Measurements from ENCODE around the gene MAP4K5. TPM values are rescaled to one million over a fixed set of nuclear protein-coding genes. Genes with fewer than 3 reads are reported as not detected.
A peak's percentile ranks its signal among the peaks of the same experiment; 100 is the strongest.

The MAP4K5 gene
- total and polyA plus RNA-seq, 4 donors: 7.7 to 47.1 (median 19.3) TPM

- H3K4me3 ChIP-seq (ENCODE audit: low read depth in 1 of 3, low read length in 3 of 3): no peak overlapping the region
- WGBS: 74% methylated on average over 1 of the region's 1 CpG
- no peak for DNase-seq (ENCODE audit: low spot score)
- peaks cover 0 to 13% (median 2%) of the 10 kb centered on the region in 4 donors for H3K27me3 ChIP-seq (ENCODE audit: control insufficient read depth in 4 of 4, insufficient read depth in 4 of 4, low read length in 3 of 4)
- no peaks in the 10 kb centered on the region for H3K36me3 ChIP-seq (ENCODE audit: control insufficient read depth in 4 of 4, insufficient read depth in 3 of 4, low read depth in 1 of 4, low read length in 3 of 4)
- H3K4me1 ChIP-seq (ENCODE audit: control insufficient read depth in 4 of 4, insufficient read depth in 4 of 4, low read length in 3 of 4): peaks cover 6 to 15% (median 9%) of the 10 kb centered on the region in 4 donors
- H3K27ac ChIP-seq (ENCODE audit: low read depth in 1 of 2, low read length in 2 of 2): no peak overlapping the region
- TF ChIP-seq JUND (IDR thresholded peaks at IDR 0.05): no peak
- TF ChIP-seq RAD21 (IDR thresholded peaks at IDR 0.05): no peak
- TF ChIP-seq HNF4A (conservative IDR thresholded peaks at IDR 0.05): no peak
- TF ChIP-seq FOXA2 (IDR thresholded peaks at IDR 0.05): no peak
- TF ChIP-seq FOXA1 (IDR thresholded peaks at IDR 0.05): no peak
- no peak for TF ChIP-seq TAF1 (conservative IDR thresholded peaks at IDR 0.05)
- TF ChIP-seq RXRA (IDR thresholded peaks at IDR 0.05): no peak
- TF ChIP-seq GABPA (IDR thresholded peaks at IDR 0.05 in 1 of 2, conservative IDR thresholded peaks at IDR 0.05 in 1 of 2): no peak
- no peak for TF ChIP-seq ZBTB33 (IDR thresholded peaks at IDR 0.05)
- no peak for TF ChIP-seq MAX (IDR thresholded peaks at IDR 0.05)
- TF ChIP-seq YY1 (IDR thresholded peaks at IDR 0.05): no peak
- no peaks in the 10 kb centered on the region for H3K9me3 ChIP-seq (ENCODE audit: control insufficient read depth in 4 of 4, low read length in 3 of 4)
- H3K9ac ChIP-seq (ENCODE audit: low read depth in 1 of 2, low read length in 2 of 2): no peak overlapping the region
Measured at GRCh38 chr14:50562841-50563240, 30.5 kb upstream of the MAP4K5 start.

GRCh38 chr14:50560931-50561285 is 28.5 kb upstream of the MAP4K5 start:
- WGBS: 10% methylated on average over 21 of the region's 21 CpGs
- TF ChIP-seq ATF3 (IDR thresholded peaks at IDR 0.05) (no peak), ZBTB33 (IDR thresholded peaks at IDR 0.05) (no peak), HNF4G (IDR thresholded peaks at IDR 0.05) (no peak), YY1 (IDR thresholded peaks at IDR 0.05) (no peak), JUND (IDR thresholded peaks at IDR 0.05) (no peak), FOXA2 (IDR thresholded peaks at IDR 0.05) (no peak), RXRA (IDR thresholded peaks at IDR 0.05) (no peak), EGR1 (IDR thresholded peaks at IDR 0.05; ENCODE audit: low read depth in 2 of 2) (no peak), REST (IDR thresholded peaks at IDR 0.05) (no peak), CTCF (IDR thresholded peaks at IDR 0.05; ENCODE audit: low read depth, low read length, missing input control) (no peak)

More at GRCh38 chr14:50560931-50561285, 28.5 kb upstream of the MAP4K5 start:
- Histone ChIP-seq H3K36me3 (ENCODE audit: control insufficient read depth in 4 of 4, insufficient read depth in 3 of 4, low read depth in 1 of 4, low read length in 3 of 4) (no peaks in the 10 kb centered on the region), H3K4me3 (ENCODE audit: low read depth in 1 of 3, low read length in 3 of 3) (peak overlapping the region in 2 of 3 donors; percentile 62 to 67), H3K9ac (ENCODE audit: low read depth in 1 of 2, low read length in 2 of 2) (no peak overlapping the region), H3K9me3 (ENCODE audit: control insufficient read depth in 4 of 4, low read length in 3 of 4) (no peaks in the 10 kb centered on the region), H3K4me1 (ENCODE audit: control insufficient read depth in 4 of 4, insufficient read depth in 4 of 4, low read length in 3 of 4) (peaks cover 6 to 15% (median 9%) of the 10 kb centered on the region in 4 donors), H3K27me3 (ENCODE audit: control insufficient read depth in 4 of 4, insufficient read depth in 4 of 4, low read length in 3 of 4) (peaks cover 0 to 13% (median 2%) of the 10 kb centered on the region in 4 donors), H3K27ac (ENCODE audit: low read depth in 1 of 2, low read length in 2 of 2) (peak overlapping the region in 1 of 2 donors; percentile 31)
- no peak for DNase-seq (ENCODE audit: low spot score)

Measured in liver (tissue), 9 donors.